ENCODE measurements around the gene PARM1.

PARM1 gene

DNA sequence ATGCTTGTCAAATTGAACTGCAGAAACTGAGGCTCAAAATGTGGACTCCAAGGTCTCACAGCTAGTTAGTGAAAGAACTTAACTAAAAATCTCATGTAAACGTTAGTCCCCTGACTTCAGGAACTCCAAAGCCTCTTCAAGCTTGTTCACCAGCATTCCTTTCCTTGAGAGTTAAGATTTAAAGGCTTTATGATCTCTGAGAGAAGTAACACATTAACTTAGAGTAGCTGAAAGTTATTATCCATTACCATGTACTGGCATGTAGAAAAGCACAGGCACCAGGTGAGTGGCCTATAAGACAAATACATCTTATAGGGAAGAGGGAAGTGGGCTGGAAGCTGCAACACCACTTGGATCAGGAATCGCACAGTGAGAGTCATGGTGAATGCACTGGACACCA, 15.3 kb downstream of the PARM1 start:
- H3K27ac ChIP-seq (ENCODE audit: extremely low read depth, low read depth, low read length): no peak overlapping the region
- H3K36me3 ChIP-seq (ENCODE audit: control insufficient read depth in 2 of 2, insufficient read depth in 1 of 2, low read length in 2 of 2): no peaks in the 10 kb centered on the region
- H3K4me3 ChIP-seq (ENCODE audit: low read depth, low read length): no peak overlapping the region
- H3K4me1 ChIP-seq (ENCODE audit: control insufficient read depth, insufficient read depth, low read length): no peaks in the 10 kb centered on the region
- H3K9me3 ChIP-seq (ENCODE audit: control insufficient read depth, insufficient read depth, low read depth, low read length): no peaks in the 10 kb centered on the region
- TF ChIP-seq KLF10 (tag by site-specific recombination; IDR thresholded peaks at IDR 0.05): no peak
- no peak for TF ChIP-seq ZBTB17 (tag by site-specific recombination; IDR thresholded peaks at IDR 0.05)
- TF ChIP-seq EGR2 (tag by site-specific recombination; IDR thresholded peaks at IDR 0.05; ENCODE audit: low read depth): no peak
- no peak for TF ChIP-seq ZNF791 (tag by site-specific recombination; IDR thresholded peaks at IDR 0.05)
- TF ChIP-seq, protein P1, sequence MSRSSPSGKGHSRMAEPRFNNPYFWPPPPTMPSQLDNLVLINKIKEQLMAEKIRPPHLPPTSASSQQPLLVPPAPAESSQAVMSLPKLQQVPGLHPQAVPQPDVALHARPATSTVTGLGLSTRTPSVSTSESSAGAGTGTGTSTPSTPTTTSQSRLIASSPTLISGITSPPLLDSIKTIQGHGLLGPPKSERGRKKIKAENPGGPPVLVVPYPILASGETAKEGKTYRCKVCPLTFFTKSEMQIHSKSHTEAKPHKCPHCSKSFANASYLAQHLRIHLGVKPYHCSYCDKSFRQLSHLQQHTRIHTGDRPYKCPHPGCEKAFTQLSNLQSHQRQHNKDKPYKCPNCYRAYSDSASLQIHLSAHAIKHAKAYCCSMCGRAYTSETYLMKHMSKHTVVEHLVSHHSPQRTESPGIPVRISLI (tag by site-specific recombination; IDR thresholded peaks at IDR 0.05): no peak
- no peak for TF ChIP-seq REST (tag by site-specific recombination; IDR thresholded peaks at IDR 0.05)
- TF ChIP-seq, protein P2, sequence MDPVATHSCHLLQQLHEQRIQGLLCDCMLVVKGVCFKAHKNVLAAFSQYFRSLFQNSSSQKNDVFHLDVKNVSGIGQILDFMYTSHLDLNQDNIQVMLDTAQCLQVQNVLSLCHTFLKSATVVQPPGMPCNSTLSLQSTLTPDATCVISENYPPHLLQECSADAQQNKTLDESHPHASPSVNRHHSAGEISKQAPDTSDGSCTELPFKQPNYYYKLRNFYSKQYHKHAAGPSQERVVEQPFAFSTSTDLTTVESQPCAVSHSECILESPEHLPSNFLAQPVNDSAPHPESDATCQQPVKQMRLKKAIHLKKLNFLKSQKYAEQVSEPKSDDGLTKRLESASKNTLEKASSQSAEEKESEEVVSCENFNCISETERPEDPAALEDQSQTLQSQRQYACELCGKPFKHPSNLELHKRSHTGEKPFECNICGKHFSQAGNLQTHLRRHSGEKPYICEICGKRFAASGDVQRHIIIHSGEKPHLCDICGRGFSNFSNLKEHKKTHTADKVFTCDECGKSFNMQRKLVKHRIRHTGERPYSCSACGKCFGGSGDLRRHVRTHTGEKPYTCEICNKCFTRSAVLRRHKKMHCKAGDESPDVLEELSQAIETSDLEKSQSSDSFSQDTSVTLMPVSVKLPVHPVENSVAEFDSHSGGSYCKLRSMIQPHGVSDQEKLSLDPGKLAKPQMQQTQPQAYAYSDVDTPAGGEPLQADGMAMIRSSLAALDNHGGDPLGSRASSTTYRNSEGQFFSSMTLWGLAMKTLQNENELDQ (tag by site-specific recombination; IDR thresholded peaks at IDR 0.05; ENCODE audit: low read depth): no peak
- no peak for TF ChIP-seq ZNF423 (tag by site-specific recombination; IDR thresholded peaks at IDR 0.05)
- TF ChIP-seq ZNF140 (tag by site-specific recombination; IDR thresholded peaks at IDR 0.05): no peak
- TF ChIP-seq ZNF548 (tag by site-specific recombination; IDR thresholded peaks at IDR 0.05): no peak
- TF ChIP-seq GFI1B (tag by site-specific recombination; IDR thresholded peaks at IDR 0.05): no peak
- no peak for TF ChIP-seq GLI2 (tag by site-specific recombination; IDR thresholded peaks at IDR 0.05; ENCODE audit: borderline replicate concordance, low read depth)
- ChIA-PET CTCF (no interaction called here), POLR2A (no interaction called here)

DNA sequence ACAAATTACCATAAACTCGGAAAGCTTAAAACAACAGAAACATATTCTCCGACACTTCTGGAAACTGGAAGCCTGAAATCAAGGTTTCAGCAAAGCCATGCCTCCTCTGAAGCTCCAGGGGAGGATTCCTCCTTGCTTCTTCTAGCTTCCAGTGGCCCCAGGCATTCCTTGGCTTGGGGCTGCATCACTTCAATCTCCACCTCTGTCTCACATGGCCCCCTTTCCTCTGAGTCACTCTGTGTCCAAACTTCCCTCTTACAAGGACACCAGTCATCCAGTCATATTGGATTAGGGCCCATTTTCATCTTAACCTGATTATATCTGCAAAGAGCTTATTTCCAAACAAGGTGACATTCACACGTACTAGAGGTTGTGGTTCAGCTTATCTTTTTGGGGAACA, 17.3 kb downstream of the PARM1 start:
- Histone ChIP-seq H3K9me3 (ENCODE audit: control insufficient read depth, insufficient read depth, low read depth, low read length) (no peaks in the 10 kb centered on the region), H3K4me3 (ENCODE audit: low read depth, low read length) (no peak overlapping the region), H3K4me1 (ENCODE audit: control insufficient read depth, insufficient read depth, low read length) (no peaks in the 10 kb centered on the region), H3K36me3 (ENCODE audit: control insufficient read depth in 2 of 2, insufficient read depth in 1 of 2, low read length in 2 of 2) (no peaks in the 10 kb centered on the region), H3K27ac (ENCODE audit: extremely low read depth, low read depth, low read length) (no peak overlapping the region)
- ChIA-PET POLR2A (no interaction called here), CTCF (interaction anchor here (0.6 kb wide), 1 partner anchor 898 kb away, joined by 3 read pairs; no protein-coding TSS in a partner anchor)
- no peak for TF ChIP-seq ZBTB26 (tag by site-specific recombination; optimal IDR thresholded peaks at IDR 0.05)
- TF ChIP-seq ZNF138 (tag by site-specific recombination; IDR thresholded peaks at IDR 0.05; ENCODE audit: borderline replicate concordance): no peak
- no peak for TF ChIP-seq ZNF449 (tag by site-specific recombination; IDR thresholded peaks at IDR 0.05)
- no peak for TF ChIP-seq ZNF660 (tag by site-specific recombination; IDR thresholded peaks at IDR 0.05)
- TF ChIP-seq ZNF623 (tag by site-specific recombination; IDR thresholded peaks at IDR 0.05): no peak
- no peak for TF ChIP-seq ZNF701 (tag by site-specific recombination; IDR thresholded peaks at IDR 0.05)
- TF ChIP-seq ZNF37A (tag by site-specific recombination; IDR thresholded peaks at IDR 0.05): no peak
- TF ChIP-seq ZNF202 (tag by site-specific recombination; IDR thresholded peaks at IDR 0.05; ENCODE audit: borderline replicate concordance): no peak
- TF ChIP-seq, protein P3, sequence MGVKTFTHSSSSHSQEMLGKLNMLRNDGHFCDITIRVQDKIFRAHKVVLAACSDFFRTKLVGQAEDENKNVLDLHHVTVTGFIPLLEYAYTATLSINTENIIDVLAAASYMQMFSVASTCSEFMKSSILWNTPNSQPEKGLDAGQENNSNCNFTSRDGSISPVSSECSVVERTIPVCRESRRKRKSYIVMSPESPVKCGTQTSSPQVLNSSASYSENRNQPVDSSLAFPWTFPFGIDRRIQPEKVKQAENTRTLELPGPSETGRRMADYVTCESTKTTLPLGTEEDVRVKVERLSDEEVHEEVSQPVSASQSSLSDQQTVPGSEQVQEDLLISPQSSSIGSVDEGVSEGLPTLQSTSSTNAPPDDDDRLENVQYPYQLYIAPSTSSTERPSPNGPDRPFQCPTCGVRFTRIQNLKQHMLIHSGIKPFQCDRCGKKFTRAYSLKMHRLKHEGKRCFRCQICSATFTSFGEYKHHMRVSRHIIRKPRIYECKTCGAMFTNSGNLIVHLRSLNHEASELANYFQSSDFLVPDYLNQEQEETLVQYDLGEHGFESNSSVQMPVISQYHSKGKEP (tag by site-specific recombination; IDR thresholded peaks at IDR 0.05): no peak
- TF ChIP-seq, protein P4, sequence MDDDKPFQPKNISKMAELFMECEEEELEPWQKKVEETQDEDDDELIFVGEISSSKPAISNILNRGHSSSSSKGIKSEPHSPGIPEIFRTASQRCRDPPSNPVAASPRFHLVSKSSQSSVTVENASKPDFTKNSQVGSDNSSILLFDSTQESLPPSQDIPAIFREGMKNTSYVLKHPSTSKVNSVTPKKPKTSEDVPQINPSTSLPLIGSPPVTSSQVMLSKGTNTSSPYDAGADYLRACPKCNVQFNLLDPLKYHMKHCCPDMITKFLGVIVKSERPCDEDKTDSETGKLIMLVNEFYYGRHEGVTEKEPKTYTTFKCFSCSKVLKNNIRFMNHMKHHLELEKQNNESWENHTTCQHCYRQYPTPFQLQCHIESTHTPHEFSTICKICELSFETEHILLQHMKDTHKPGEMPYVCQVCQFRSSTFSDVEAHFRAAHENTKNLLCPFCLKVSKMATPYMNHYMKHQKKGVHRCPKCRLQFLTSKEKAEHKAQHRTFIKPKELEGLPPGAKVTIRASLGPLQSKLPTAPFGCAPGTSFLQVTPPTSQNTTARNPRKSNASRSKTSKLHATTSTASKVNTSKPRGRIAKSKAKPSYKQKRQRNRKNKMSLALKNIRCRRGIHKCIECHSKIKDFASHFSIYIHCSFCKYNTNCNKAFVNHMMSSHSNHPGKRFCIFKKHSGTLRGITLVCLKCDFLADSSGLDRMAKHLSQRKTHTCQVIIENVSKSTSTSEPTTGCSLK (tag by site-specific recombination; IDR thresholded peaks at IDR 0.05): no peak
